GM21737 (cell line): ENCODE data around the gene NCKIPSD.

Experiments
- ATAC-seq: cut with Tn5 transposase; IDR thresholded peaks from one replicate; pipeline ENCODE4 v1.9.1; 2021; ENCODE audit warnings: mild to moderate bottlenecking, moderate library complexity; ENCODE audit not compliant: unreplicated experiment

Gene NCKIPSD

DNA sequence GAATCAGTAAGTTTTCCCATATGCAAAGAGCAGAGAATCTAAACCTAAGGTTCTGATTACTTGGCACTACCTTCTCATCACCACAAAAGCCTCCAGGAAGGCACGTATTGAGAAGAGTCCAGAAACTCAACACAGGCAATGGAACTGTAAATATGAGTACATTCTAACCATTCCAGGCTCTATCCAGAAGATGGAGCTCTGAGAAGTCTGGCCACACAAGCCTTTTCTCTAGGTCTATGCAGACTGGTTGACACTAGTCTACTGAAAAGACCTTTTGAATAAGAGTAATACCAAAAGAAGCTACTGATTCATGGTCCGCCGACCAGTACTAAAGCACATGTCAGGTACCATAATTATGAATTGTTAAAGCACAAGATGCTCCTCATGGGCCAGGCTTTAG lies 12.2 kb upstream of the NCKIPSD start:
- no peak for ATAC-seq

DNA sequence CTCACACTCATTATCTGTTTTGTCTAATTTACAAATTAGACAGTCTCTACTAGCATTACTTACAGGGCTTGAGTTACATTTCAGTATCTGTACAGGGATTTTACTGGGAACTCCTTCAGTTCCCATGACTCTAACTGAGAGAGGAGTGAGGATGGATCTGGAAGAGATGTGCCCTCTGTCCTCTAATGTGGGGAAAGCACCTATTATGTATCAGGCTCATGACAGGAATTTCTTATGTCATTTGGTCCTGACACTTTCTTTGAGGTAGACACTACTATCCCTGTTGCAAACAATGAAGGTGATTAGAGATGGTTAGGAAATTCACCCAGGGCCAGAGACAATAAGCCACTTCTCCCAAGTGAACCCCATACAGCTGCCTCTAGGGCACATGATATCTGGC lies 10.9 kb upstream of the NCKIPSD start:
- no peak for ATAC-seq

DNA sequence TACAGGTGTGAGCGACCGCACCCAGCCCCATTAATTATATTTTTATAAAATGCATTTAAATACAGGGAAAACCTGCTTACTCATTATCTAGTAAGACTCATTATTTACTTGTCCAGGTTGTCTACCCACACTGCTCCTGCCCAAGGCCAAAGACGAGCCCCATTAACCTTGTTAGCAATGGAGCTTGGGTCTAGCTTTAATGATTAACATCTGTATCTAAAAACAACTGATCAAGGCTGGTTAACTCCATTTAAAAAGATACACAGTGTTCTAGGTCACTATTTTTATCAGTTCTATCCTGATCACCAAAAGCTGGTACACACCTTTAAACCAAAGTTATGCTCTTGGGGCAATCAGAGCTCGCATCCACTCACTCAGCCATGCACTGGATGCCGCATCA lies 10.4 kb upstream of the NCKIPSD start:
- no peak for ATAC-seq

DNA sequence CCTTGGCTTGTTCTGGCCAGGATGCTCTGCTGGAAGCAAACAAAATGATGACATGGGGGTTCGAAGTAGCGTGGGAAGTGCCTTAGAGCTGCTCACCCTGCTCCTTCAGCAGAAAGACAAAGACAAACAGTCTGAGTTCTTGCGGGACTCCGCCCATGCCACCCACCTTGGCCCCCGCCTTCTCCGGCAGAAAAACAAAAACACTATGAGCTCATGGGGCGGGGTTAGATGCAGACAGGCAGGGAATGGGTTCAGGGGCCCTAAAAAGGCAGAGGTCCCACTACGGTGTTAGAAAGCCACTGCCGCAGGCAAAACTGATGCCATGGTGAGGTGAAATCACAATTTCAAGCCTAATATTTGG lies 9.7 kb upstream of the NCKIPSD start:
- no peak for ATAC-seq

DNA sequence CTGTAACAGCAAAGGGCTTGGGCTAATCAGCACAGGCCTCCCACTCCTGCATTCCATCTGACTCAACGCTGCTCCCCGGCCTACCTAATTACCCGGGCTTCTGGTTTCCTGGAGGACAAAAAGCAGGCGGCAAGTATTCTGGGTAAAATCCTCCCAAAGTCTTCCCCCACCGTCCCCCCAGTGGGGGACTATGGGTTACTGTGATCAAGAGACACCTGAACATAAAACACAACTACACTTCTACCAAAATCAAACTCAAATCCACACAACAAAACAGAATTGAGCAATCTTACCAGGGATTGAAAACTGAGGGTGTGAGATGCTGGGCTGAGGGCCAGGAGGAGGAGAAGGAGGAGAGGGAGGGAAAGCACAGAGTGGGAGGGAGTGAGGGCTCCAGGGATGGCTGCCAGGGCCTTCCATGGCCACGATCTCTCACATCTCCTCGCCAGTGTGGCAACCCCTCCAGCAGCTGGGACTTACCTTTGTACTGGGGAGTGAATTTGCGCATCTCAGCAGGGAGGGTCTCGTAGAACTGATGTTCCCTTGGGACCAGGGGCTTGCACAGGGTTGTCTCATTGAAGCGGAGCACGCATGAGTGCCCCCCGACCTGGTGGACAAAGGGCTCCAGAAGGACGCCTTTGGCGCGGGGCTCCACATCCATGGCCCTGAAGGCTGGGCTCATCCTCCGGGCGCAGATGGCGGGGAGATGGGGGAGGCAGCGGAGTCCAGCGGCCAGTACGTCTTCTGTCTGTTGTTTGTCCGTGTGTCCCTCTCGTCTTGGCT lies 9.1 kb upstream of the NCKIPSD start:
- no peak for ATAC-seq

DNA sequence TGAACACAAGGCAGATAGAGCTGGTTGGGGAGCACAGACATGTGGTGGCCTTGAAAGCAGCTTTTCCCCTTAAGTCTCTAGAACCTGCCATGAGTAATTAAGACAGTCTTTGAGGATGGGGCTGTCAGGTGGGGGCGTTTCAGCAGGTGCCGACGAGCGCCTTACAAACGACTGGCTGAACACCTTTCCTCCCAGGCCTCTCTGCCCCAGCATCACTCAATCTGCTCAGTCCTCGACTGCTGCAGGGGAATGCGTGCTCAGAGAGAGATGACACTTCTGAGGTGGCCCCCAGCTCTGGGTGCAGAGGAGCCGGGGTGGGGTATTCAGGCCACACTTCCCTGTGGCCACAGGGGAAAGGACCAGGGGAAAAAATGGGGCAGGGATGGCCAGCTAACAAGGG lies 8.1 kb upstream of the NCKIPSD start:
- ATAC-seq, result no peak

DNA sequence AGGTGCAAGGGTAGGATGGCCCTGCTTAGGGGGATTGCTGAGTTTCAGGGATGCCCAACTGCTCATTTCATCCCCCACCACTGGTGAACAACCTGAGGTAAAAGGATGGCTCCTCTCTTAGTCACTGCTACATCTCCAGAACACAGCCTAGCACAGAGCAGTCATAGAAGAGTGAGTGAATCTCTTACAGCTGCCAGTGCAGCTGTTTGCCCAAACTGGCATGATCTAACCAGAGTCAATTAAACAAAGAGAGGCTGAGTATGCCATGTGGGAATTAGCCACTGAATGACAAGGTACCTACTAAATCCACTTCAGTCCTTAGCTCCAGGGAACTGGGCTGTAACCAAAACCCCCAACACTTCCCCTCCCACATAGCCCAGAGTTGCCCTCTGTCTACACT lies 6.8 kb upstream of the NCKIPSD start:
- no peak for ATAC-seq

DNA sequence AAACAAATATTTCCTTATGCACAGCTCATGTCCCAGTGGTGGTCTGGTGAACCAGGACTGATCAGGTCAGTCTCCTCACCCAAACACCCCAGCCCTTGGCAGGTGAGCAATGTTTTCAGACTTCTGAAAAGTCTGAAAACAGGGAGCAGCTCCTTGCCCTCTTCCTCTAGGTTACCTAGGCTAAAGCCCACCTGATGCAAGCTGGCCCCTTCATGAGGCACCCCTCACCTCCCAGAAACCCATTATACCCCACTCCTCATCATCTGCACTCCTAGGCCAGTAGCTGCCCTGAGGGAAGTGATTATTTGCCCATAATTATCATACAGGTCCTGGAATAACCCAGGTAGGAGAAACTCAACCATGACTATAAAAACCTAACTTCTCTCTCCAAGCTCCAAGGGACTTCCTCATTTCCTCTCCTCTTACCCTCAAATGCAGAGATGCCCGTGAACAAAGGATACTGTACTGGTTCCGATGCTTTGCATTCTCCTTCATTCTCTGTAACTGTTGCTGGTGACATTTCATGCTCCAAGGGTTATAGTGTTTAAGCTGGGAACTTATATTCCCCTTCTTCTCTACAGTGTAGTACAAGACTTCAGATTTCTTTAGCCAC lies 5.2 kb upstream of the NCKIPSD start:
- no peak for ATAC-seq

DNA sequence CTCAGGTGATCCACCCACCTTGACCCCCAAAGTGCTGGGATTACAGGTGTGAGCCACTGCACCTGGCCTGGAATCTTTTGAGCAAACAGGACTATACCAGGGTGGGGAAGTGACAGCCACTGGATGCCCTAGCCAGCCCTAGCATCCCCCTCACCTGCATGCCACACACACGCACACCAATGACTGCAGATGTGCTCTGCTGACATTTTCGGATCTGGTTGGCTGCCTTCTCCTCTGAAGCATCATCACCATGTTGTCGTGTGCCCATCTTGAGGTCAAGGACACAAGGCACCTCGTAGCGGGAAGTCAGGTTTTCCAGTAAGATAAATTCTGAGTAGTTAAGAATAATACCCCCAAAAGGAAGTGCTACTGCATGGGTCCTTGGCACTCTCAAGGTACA lies 3.7 kb upstream of the NCKIPSD start:
- ATAC-seq, result no peak

DNA sequence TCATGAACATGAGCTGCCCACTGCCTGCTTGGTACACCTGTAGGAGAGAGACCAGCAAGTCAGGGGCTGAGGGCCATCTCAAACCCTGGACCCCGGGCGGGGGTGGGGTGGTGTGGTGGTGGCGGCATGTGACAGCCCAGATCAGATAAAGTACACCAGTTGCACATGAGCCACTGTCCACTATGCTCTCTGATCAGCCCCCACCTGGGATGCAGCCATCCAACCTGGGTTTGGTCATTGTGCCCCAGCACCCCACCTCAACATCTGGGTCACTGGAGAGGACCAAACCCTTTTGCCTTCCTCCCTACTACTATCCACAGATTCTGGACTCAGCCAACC lies 3.0 kb upstream of the NCKIPSD start:
- ATAC-seq, result no peak

DNA sequence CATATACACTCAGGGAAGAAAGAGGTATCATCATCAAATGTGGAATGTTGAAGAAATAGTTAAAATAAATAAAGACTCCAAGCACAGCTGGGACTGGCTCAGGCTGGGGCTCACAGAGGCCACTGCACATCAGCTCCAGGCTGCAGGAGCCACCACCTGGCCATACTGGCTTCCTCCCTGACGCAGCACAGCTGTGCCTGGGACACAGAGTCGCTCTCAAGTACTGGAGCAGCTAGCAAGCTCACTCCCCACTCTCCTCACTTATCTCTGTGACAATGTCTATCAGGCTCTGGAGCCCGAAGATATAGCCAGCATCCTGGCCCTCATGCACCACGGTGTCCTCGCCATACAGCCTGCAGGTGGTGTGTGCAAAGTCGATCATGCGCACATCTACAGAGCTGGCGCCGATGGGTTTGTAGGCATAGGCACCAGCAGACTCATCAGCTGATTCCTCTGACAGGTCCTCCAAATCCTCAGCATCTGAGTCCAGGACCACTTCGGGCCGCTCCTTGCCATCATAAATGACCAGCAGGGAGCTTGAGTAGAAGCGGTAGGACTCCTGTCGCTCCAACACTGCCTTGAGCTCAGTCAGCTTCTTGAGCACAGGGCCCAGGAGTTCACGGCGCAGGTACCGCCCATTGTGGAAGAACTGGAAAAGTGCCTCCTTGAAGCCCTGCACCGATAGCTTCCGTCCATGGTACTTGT lies 2.5 kb upstream of the NCKIPSD start:
- no peak for ATAC-seq

DNA sequence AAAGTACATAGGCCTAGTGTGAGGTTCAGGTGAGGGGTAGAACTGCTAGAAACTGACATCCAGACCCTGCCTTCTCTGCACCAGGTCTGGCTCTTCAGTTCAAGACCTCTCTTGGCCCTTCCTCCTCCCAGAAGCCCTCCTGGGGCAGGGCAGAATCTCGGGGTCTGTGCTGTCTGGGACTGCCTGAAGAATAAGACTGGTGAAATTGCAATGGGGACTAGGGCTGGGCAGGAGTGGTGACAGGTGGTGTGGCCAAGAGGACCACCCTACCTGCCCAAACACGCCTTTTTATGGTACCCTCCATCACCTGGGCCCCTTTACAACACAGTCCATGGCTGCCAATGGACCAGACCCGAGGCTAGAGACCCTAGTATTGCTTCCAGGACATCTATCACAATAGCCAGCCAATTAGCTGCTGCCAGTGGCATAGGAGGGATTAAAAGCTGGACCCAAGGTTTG lies 1.5 kb upstream of the NCKIPSD start:
- ATAC-seq, result no peak

DNA sequence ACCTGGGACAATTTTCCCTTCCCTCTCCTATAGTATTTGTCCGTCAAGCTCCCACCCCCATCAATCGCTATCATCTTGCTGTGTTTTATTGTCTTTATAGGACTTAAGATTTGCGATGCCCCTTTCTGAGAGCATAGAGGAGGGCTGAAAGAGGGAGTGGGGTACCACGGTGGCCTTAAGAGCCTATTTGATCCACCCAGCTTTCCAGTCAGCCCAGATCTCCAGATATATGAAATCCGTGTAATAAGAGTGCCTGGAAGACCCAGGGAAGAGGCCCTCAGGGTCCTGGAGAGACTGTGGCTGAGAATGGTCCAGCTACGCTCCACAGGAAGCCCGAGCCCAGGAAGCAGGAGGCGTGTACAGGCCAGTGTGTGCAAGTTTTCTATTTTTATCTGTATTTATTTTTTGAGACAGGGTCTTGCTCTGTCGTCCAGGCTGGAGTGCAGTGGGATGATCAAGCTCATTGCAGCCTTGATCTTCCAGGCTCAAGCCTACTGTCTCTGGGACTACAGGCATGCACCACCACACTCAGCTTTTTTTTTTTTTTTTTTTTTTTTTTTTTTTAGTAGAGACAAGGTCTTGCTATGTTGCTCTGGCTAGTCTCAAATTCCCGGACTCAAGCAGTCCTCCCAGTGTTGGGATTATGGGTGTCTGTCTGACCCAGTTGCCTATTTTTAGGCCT lies 964 bp upstream of the NCKIPSD start:
- ATAC-seq, result no peak

DNA sequence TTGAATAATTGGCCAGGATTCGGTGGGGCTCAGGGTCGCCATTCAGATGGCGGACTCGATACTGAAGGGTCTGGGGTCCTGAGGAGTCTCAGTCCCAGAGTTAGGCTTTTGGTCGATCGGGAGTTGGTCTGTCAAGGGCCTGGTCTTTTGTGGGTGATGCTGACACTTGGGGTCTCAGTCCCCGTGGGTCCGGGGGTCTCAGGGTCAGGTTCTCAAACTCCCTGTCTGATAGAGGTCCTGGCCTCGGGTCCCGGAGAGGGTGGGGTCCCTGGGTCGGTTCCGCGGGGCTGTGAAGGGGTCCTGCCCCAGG lies 467 bp downstream of the NCKIPSD start:
- peak; percentile 0 for ATAC-seq

DNA sequence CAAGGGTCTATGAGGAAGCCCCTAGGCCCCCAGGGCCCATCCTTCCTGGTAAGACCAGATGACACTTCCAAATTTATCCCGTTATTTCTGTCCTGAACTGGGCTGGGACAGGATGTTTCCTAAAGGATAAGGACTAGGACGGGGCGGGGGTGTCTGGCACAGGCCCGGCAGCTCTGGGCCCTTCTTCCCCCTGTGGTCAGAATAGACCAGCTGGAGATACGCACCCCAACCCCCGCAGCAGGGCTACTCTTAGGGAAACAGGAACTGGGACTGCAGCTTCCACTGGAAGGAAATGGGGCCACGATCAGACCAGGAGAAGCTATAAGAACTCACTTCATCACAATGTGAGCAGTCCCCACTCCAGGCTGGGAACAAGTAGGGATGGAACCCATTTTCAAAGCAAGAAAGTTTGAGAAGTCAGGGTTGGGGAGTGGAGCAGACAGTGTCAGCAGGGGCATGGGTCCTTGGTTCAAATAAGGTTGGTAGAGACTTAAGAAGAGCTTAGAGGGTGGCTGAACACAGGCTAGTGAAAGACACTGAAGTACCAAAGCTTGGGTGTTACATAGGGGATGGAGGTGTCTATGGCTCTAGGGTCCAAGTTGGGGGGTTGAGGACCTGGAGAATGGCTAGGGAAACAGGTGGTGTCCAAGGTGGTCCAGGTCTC lies 1.1 kb downstream of the NCKIPSD start:
- ATAC-seq, result no peak

DNA sequence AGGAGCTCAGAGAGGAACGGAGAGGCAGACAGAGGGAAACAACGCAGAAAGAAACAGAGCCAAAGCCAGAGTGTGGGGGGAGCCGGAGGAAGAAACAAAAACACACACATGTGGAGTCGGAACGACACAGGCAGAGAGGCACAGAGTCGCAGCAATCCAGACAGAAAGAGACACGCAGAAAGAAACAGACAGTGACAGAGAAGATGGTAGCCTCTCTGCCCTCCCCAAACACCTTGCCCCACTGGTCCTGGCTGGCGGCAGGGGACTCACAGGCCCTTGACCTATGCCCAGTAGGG lies 1.7 kb downstream of the NCKIPSD start:
- no peak for ATAC-seq

DNA sequence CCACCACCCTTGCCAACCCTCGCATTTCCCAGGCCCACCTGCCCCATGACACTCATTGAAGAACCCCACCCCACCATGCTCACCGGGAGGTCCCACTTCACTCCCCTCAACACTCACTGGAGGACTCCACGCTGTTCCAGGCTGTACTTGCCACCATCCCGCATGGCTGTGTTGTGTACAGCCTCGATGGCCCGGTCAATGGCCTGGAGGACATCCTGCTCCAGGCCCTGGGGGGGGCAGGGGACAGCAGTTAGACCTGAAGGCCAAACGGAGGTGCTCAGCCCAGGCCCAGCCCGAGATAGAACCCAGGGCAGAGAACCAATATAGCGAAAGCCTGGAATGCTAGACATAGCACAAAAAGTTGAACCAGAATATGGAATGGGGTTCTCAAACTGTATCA lies 2.9 kb downstream of the NCKIPSD start:
- no peak for ATAC-seq

DNA sequence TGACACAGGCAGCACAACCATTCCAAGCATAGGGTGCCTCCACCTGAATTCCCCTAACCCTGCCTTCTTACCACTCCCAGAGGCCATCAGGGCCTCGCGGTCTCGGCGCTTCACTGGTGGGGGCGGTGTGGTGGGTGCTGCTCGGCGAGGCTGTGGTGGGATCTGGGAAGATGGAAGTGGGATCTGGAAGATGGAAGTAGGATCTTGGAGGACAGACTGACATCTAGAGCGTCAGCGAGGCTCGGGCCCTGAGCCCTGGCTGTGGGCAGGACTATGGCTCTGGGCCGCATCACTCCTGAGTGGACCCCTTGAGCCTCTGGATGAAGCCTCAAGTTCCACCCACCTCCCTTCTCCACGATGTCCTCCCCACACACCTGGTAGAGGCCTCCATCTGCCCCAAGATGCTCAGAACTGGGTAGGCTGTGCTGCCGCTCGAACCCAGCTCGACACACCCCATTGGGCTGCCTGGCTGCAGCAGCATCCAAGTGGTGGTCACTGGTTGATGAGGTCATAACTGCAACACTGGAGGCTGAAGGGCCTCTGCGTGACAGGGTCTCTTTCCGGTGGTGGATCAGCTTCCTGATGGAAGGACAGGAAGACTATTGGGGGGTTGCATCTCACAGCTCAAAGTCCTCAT lies 3.6 kb downstream of the NCKIPSD start:
- no peak for ATAC-seq

DNA sequence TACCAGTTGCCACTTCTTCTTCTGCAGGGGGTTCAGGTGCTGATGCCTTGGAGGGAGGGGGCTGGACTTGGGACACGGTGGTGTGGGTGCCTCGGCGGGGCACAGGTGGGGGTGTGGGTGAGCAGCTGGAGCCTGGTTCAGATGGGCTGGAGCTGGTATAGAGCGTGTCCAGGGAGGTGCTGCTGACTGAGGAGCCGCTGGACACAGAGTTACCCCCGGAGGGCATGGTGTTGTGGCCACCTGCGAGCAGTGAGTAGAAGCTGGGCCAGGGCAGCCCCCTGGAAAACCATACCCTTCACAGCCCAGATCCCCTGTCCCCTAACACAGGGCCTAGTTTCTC lies 4.2 kb downstream of the NCKIPSD start:
- no peak for ATAC-seq

DNA sequence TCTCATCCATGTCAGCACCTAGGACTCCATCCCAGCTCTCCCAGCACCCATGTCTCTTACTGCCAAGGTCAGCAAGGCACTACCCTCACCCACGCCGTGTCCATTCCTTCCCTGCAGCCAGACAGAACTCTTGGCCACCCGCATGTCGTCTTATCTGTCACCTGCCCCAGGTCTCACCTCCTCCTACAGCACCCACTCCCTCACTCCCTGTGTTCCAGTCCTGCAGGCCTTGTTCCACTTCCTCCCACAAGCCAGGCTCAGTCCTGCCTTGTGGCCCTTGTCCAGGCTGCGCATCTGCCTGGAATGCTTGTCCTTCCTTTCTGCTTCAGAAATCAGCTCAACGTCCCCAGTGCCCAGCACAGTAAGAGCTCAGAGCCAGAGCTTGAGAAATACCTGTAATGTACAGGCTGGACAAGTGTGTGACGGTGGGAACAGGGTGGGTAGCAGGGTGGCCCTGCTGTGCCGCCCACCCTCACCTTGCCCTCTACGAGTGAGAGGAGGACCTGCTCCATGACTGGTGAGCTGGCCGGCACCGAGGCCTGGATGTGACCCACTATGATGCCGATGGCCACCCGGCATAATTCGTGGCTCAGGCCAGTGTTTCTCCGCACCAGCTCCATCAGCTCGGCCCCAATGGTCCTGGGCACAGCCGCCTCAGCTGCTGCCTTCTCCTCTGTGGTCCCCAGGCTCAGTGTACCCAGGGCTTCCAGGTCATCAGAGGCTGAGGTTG lies 4.7 kb downstream of the NCKIPSD start:
- ATAC-seq, result no peak
